ENCODE data around the gene GALK2.

The GALK2 gene

GRCh38 chr15:49282366-49282765, 112.3 kb downstream of the GALK2 start:
- no peak for DNase-seq (ENCODE audit: low spot score)

DNA sequence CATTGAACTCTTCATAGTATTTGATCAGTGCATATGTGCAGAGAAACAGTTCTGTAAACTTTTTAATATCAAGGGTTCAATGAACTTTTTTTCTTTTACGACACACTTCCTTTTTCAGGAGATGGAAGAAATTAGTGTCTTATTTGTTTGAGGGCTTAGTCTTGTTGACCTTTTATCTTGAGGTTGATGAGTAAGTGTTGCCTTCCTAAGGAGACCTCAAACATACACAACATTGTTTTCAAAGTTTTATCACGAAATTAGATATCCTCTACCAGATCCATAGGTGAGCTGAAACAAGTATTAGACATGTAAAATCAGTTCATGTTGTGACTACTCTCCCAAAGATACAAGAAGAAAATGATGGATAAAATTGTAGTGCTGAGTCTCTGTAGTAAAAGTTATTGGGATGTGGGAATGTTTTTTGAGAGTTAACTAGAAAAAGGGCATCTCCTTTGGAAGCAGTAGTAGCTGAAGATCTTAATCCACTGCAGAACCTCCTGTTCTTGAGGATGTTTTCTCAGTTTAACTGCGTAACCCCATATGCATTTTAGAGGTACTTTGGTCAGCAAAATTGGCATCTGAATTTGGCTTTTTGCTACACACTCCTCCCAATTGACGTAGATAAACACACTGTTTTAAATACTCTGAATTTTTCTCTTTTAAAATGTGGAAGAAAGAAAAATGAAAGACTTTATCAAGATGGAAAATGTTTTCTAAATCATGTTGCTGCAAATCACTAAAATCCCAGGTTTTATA, 116.8 kb downstream of the GALK2 start:
- DNase-seq (ENCODE audit: low spot score): no peak

- no peak for DNase-seq (ENCODE audit: low spot score)
Measured at GRCh38 chr15:49287481-49287880, 117.4 kb downstream of the GALK2 start.

GRCh38 chr15:49288391-49288790, 118.3 kb downstream of the GALK2 start:
- DNase-seq (ENCODE audit: low spot score): no peak

DNA sequence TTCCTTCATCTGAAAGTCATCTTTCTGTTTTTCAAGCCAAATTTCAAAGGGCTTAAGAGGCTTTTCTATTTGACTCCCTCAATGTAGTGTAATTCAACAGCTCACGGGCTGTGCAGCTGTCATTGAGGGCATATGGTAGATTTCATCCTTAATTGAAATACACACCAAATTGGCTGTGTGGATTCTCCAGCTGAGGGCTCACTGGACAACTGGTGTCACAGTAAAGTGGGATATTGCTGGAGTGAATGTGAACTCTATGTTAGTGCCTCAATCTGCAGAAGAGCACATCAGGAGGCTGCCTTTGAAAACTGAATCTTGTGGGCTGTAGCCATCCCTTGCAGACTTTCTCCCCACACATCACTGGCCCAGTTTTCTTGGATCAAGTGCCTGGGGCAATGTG, 120.1 kb downstream of the GALK2 start:
- DNase-seq (ENCODE audit: low spot score): no peak

- DNase-seq (ENCODE audit: low spot score): no peak
Measured at GRCh38 chr15:49293941-49294340, 123.9 kb downstream of the GALK2 start.

- DNase-seq (ENCODE audit: low spot score): no peak
Measured at GRCh38 chr15:49296258-49296657, 126.2 kb downstream of the GALK2 start.

DNA sequence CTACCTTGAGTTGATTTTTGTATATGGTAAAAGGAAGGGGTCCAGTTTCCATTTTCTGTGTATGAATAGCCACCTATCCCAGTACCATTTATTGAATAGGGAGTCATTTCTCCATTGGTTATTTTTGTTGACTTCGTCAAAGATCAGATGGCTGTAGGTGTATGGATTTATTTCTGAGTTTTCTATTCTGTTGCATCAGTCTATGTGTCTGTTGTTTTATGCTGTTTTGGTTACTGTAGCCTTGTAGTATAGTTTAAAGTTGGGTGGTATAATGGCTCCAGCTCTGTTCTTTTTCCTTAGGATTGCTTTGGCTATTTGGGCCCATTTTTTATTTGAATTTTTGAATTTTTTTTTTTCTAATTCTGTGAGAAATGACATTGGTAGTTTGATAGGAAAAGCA, 127.5 kb downstream of the GALK2 start:
- no peak for DNase-seq (ENCODE audit: low spot score)

DNA sequence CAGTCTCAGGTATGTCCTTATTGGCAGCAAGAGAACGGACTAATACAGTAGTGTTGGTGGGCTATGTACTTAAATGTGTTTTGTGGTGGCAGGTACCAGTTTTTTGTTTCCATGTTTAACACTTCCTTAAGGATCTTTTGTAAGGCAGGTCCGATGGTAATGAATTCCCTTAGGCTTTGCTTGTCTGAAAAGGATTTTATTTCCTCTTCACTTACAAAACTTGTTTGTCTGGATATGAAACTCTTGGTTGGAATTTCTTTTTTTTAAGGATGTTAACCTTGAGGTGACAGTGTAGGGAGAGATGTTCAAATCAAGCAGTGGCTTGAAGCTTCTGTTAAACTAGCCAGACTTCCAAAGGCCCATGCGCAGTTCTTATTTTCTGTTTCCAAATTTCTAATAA, 130.8 kb downstream of the GALK2 start:
- no peak for DNase-seq (ENCODE audit: low spot score)

- DNase-seq (ENCODE audit: low spot score): no peak
Measured at GRCh38 chr15:49301562-49301961, 131.5 kb downstream of the GALK2 start.

DNA sequence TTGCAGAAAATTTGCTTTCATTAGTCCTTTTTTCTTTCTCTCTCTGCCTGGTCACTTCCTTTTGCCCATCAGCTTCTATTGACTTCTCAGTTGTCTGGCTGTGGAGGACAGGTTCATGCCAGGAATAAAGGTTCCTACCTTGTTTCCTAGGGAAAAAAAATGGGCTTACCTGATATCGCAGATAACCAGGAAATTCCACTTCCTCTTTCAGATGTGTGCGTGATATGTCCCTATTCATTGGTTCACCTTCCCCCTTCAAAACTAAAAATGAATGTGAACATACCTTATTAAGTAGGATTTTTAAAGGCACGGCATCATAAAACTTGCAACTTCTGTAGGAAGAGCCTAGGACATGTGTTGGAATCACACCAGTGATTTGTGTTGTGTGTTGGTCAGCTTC, 133.0 kb downstream of the GALK2 start:
- no peak for DNase-seq (ENCODE audit: low spot score)

DNA sequence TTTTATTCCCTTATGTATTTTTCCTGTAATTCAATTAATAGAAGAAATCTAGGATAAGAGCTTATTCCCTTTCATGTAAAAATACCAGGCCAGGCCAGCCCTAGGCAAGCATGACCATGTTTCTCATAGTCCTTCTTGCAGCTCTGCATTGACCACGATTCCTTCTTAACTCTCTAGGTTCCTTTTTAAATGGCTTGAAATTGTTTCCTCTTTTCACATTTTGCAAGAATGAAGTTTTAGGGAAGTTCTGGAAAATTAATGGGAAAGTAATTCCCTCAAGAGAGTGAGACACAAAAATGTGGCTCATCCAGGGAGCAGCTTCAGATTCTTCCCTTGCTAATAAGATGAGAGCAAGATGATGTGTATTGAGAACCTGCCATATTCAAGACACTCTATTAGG, 136.5 kb downstream of the GALK2 start:
- no peak for DNase-seq (ENCODE audit: low spot score)

- DNase-seq (ENCODE audit: low spot score): no peak
Measured at GRCh38 chr15:49308686-49309085, 138.6 kb downstream of the GALK2 start.

DNA sequence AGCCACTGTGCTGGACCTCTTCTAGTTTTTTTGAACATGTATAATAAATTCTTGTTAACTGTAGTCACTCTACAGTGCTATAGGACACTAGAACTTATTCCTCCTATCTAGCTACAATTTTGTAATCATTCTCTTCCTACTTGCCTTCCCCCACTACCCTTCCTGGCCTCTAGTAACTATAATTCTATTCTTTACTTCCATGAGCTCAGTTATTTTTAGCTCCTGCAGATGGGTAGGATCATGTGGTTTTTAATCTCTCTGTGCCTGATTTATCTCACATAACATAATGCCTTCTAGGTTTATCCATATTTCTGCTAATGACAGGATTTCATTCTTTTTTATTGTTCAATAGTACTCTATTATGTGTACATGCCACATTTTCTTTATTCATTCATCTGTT, 139.8 kb downstream of the GALK2 start:
- no peak for DNase-seq (ENCODE audit: low spot score)

DNA sequence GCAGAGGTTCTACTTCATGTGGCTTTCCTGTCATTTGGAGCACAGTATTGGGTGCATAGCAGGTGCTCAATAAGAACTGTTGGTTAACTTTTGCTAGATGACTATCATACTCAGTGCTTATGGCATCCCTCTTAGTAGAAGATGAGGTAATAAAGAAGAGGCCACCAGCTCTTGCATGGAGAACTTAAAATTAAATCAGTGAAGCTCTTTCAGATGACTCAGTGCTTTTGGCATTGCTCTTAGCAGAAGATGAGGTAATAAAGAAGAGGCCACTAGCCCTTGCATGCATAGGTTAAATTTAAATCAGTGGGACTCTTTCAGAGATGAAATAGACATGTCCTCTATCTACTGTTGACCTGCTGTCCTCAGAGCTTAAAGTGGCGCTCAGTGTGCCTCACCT, 143.6 kb downstream of the GALK2 start:
- DNase-seq (ENCODE audit: low spot score): no peak

DNA sequence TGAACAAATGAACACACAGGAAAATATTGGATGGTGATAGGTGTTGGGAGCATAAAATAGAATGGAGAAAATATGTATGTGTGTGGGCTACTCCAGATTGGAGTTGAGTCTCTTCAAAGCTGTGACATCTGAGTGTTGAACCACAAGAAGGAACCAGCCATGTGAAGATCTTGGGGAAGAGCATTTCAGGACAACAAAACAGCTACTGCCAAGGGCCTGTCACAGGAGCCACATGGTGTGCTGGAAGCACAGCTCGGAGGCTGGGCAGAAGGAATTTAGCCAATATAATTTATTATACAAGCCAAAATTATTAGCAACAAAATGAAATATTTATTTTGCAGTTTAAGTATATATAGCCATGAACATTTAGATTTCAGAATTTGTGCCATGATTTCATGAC, 144.7 kb downstream of the GALK2 start:
- DNase-seq (ENCODE audit: low spot score): no peak

- no peak for DNase-seq (ENCODE audit: low spot score)
Measured at GRCh38 chr15:49315391-49315823, 145.4 kb downstream of the GALK2 start.

GRCh38 chr15:49320351-49320750, 150.3 kb downstream of the GALK2 start:
- DNase-seq (ENCODE audit: low spot score): no peak

GRCh38 chr15:49323207-49323606, 153.2 kb downstream of the GALK2 start:
- DNase-seq (ENCODE audit: low spot score): no peak

GRCh38 chr15:49327927-49328326, 157.9 kb downstream of the GALK2 start:
- no peak for DNase-seq (ENCODE audit: low spot score)

GRCh38 chr15:49328941-49329340, 158.9 kb downstream of the GALK2 start:
- DNase-seq (ENCODE audit: low spot score): no peak

DNA sequence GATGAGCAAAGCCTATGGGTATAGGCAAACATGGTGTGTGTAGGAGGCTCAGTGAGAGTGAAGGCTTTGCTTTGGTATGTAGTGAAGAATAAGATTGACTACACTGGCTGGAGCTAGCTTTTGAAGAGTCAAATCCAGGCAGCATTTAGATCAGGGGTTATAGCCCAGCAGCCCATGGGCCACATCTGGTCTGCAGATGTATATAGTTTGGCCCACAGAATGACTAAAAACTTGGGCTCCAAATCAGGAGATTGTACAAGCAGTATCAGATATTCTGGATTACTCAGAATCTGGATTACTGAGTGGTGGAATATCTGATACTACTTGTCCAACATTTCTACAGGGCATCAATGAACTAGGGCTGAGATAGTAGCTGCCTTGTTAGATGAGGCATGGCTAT, 160.1 kb downstream of the GALK2 start:
- no peak for DNase-seq (ENCODE audit: low spot score)

DNA sequence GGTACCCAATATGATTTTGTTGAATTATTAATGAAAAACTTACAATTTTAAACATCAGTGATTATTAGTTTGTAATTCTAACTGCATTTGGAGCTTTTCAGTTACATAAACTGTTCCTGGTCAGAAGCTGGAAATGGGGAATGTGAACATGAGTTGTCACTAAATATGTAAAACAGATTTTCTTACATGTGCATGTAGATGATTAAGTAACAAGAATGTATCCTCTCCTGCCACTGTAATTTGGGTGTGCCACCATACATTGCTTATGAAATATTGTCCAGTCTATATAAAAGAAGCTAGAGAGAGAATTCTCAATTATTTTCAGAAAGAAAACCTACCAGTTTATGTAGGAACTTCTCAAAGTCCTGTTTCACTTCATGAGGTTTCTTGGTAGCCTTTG, 161.4 kb downstream of the GALK2 start:
- DNase-seq (ENCODE audit: low spot score): no peak

DNA sequence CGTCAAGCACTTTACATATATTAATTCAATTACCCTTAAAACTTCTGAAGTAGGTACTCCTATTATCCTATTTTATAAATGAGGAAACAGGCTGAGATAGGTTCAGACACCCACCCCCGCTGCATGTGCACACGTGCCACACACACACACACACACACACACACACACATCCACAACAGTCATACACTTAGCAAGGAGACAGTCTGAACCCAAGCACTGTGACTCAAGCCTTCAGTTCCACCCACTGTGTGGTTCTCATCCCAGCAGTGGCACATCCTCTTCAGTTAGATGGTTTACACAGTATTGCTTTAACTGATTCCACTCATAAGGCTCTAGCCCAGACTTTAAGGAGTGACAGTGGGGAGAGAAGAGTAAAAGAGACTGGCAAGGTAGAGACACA, 161.9 kb downstream of the GALK2 start:
- no peak for DNase-seq (ENCODE audit: low spot score)

Data from NAMALWA (cell line).